Hematopoietic multipotent progenitor cell treated with erythropoietin and hydrocortisone succinate and interleukin-3 and kit ligand, for 6 days (in vitro differentiated cells): Measurements from ENCODE around the gene PICALM.

Experiments
- DNase-seq: peaks from one replicate; pipeline ENCODE4 v3.0.0-alpha.2; 2015

The PICALM gene

GRCh38 chr11:86079421-86079820 is 10.5 kb upstream of the PICALM start:
- no peak for DNase-seq

- DNase-seq, result no peak
Measured at GRCh38 chr11:86073948-86074347, 5.1 kb upstream of the PICALM start.

GRCh38 chr11:86072211-86072610 is 3.3 kb upstream of the PICALM start:
- no peak for DNase-seq

GRCh38 chr11:86070142-86071056 is 1.5 kb upstream of the PICALM start:
- no peak for DNase-seq

GRCh38 chr11:86069408-86070101 is 671 bp upstream of the PICALM start:
- DNase-seq, result peak; percentile 76

- peak; percentile 46 for DNase-seq
Measured at GRCh38 chr11:86068138-86068871, 579 bp downstream of the PICALM start.

GRCh38 chr11:86067851-86068137 is 1.1 kb downstream of the PICALM start:
- no peak for DNase-seq

GRCh38 chr11:86067009-86067850 is 1.7 kb downstream of the PICALM start:
- DNase-seq, result peak; percentile 75

- no peak for DNase-seq
Measured at GRCh38 chr11:86066657-86067008, 2.3 kb downstream of the PICALM start.

- no peak for DNase-seq
Measured at GRCh38 chr11:86066033-86066432, 2.9 kb downstream of the PICALM start.

- no peak for DNase-seq
Measured at GRCh38 chr11:86064220-86064803, 4.6 kb downstream of the PICALM start.

GRCh38 chr11:86063536-86063935 is 5.3 kb downstream of the PICALM start:
- DNase-seq, result no peak

GRCh38 chr11:86062719-86063118 is 6.2 kb downstream of the PICALM start:
- DNase-seq, result no peak

GRCh38 chr11:86061483-86062205 is 7.2 kb downstream of the PICALM start:
- DNase-seq, result no peak

GRCh38 chr11:86060544-86060943 is 8.3 kb downstream of the PICALM start:
- no peak for DNase-seq

GRCh38 chr11:86058360-86058759 is 10.5 kb downstream of the PICALM start:
- DNase-seq, result no peak

- no peak for DNase-seq
Measured at GRCh38 chr11:86056351-86056854, 12.5 kb downstream of the PICALM start.

- DNase-seq, result peak; percentile 53
Measured at GRCh38 chr11:86052693-86053641, 15.9 kb downstream of the PICALM start.

- no peak for DNase-seq
Measured at GRCh38 chr11:86050196-86050709, 18.6 kb downstream of the PICALM start.
